Stimulated activated CD4-positive, alpha-beta T cell treated with anti-CD3 and anti-CD28 coated beads, Interleukin-1b, Interleukin-23, amount 100 ng/mL, for 24 hours (primary cell): ENCODE data around the gene CD27.
"Not testable (repeated sequence)": the region's sequence is repeated elsewhere in the genome, so short reads cannot be mapped to it uniquely, and the experiment has no call there.

ENCODE experiments used
- DNase-seq, 4 experiments: peaks; one replicate each; pipeline ENCODE4 v3.0.0-alpha.2; 2020; ENCODE audit warnings: low read depth in 4 of 4, low spot score in 1 of 4

CD27 gene

GRCh38 chr12:6444704-6445688 is at the start of gene CD27:
Gene CD27 (plus strand): TSS chr12:6444955. CDS start chr12:6445096, 141 bp downstream.
- DNase-seq, result no peak

- no peak for DNase-seq
These were observed 48.7 kb upstream of the CD27 start for GRCh38 chr12:6396031-6396430.

GRCh38 chr12:6399884-6400644 is 44.7 kb upstream of the CD27 start:
- DNase-seq, result no peak

- DNase-seq, result no peak
These were observed 40.4 kb upstream of the CD27 start for GRCh38 chr12:6404390-6404789.

- no peak for DNase-seq
These were observed 38.8 kb upstream of the CD27 start for GRCh38 chr12:6405963-6406362.

- DNase-seq, result no peak
These were observed 37.4 kb upstream of the CD27 start for GRCh38 chr12:6407236-6407954.

GRCh38 chr12:6416596-6416995 is 28.2 kb upstream of the CD27 start:
- DNase-seq, result no peak

GRCh38 chr12:6418796-6419195 is 26.0 kb upstream of the CD27 start:
- no peak for DNase-seq

GRCh38 chr12:6420364-6420763 is 24.4 kb upstream of the CD27 start:
- DNase-seq, result no peak

GRCh38 chr12:6423267-6424007 is 21.3 kb upstream of the CD27 start:
- peak in 2 of 4 experiments; percentile 52 to 55 for DNase-seq

- DNase-seq, result no peak
These were observed 20.8 kb upstream of the CD27 start for GRCh38 chr12:6424008-6424347.

GRCh38 chr12:6424866-6425265 is 19.9 kb upstream of the CD27 start:
- no peak for DNase-seq

GRCh38 chr12:6425590-6426531 is 18.9 kb upstream of the CD27 start:
- no peak for DNase-seq

GRCh38 chr12:6426882-6427671 is 17.7 kb upstream of the CD27 start:
- peak; percentile 79 to 94 (median 86) for DNase-seq

GRCh38 chr12:6427796-6428195 is 17.0 kb upstream of the CD27 start:
- not testable (repeated sequence) for DNase-seq

GRCh38 chr12:6428326-6428725 is 16.4 kb upstream of the CD27 start:
- no peak for DNase-seq

- no peak for DNase-seq
These were observed 14.4 kb upstream of the CD27 start for GRCh38 chr12:6430124-6430989.

- DNase-seq, result no peak
These were observed 11.8 kb upstream of the CD27 start for GRCh38 chr12:6432991-6433390.
